ENCODE measurements around the gene PDE3B. TPM values are rescaled to one million over a fixed set of nuclear protein-coding genes. Genes with fewer than 3 reads are reported as not detected.

Gene PDE3B
- total RNA-seq, 3 donors from 2014 or later (not counting 1 experiment from before 2014, with no cell fraction given): 18.2 to 42.3 (median 34.5) TPM

DNA sequence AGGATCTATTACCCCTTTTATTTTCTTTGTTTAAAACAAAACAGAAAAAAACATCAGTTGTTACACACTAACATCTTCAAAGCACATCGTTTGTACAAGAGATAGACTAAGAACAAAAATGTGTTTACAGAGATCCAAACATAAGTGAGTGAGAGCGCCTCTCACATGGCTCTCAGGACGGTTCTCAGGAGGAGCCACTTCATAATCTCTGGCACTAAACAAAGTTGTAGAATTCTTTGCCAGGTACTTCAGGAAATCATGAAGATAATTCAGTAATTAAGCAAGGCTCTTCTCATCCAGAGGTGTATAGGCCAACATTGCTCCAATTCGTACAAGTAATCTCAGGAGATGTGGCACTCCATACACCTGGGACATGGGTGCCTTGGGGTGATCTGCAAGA is 29.8 kb downstream of the PDE3B start:
- no peaks in the 10 kb centered on the region for H3K36me3 Mint-ChIP-seq

DNA sequence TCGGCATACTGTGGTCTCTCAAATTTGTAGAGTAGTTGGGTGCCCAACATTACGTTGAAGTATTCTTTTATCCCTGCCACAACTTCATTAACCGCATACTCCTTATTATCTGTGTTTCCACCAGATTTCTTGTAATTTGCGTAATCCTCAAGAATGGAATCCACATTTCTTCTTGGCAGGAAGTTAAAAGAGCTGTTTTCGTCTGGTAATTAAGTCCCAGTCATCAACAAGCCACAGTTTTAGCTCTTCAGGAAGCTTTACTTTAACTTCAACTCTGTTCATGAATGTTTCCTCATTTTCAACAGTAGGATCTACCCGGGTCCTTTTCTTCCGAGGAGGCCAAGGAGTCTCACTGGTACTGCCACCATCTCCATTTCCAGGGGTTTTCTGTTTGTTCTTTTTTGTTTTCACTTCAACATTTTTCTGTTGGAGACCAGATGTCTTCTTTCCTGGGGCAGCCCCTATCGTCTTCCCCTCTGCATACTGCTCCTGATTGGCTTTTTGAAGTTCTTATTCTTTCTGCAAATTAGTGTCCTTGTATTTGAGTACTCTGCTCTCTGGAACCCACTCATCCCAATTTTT is 30.3 kb downstream of the PDE3B start:
- Mint-ChIP-seq H3K4me1 (peaks cover 0 to 18% of the 10 kb centered on the region in 2 donors), H3K27ac (no peak overlapping the region), H3K9me3 (no peaks in the 10 kb centered on the region), H3K4me3 (no peak overlapping the region), H3K27me3 (ENCODE audit: low read depth in 2 of 2) (no peaks in the 10 kb centered on the region), H3K36me3 (peaks cover under 1% of the 10 kb centered on the region)
- no peak for DNase-seq
- TF ChIP-seq, protein P1, sequence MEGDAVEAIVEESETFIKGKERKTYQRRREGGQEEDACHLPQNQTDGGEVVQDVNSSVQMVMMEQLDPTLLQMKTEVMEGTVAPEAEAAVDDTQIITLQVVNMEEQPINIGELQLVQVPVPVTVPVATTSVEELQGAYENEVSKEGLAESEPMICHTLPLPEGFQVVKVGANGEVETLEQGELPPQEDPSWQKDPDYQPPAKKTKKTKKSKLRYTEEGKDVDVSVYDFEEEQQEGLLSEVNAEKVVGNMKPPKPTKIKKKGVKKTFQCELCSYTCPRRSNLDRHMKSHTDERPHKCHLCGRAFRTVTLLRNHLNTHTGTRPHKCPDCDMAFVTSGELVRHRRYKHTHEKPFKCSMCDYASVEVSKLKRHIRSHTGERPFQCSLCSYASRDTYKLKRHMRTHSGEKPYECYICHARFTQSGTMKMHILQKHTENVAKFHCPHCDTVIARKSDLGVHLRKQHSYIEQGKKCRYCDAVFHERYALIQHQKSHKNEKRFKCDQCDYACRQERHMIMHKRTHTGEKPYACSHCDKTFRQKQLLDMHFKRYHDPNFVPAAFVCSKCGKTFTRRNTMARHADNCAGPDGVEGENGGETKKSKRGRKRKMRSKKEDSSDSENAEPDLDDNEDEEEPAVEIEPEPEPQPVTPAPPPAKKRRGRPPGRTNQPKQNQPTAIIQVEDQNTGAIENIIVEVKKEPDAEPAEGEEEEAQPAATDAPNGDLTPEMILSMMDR (IDR thresholded peaks at IDR 0.05): no peak
- intact Hi-C loops (cut with micrococcal nuclease): no loop called here
- Histone ChIP-seq H3K9me3 (ENCODE audit: control insufficient read depth, insufficient read depth, low read length) (no peaks in the 10 kb centered on the region), H3K27ac (ENCODE audit: low read length) (no peak overlapping the region), H3K4me1 (ENCODE audit: control insufficient read depth, insufficient read depth, low read length) (no peaks in the 10 kb centered on the region), H3K27me3 (ENCODE audit: control insufficient read depth, insufficient read depth, low read length) (no peaks in the 10 kb centered on the region), H3K4me3 (ENCODE audit: low read length) (no peak overlapping the region), H3K36me3 (ENCODE audit: control insufficient read depth, insufficient read depth, low read length) (no peaks in the 10 kb centered on the region)
- 64% methylated on average over 8 of the region's 8 CpGs for WGBS (ENCODE audit: insufficient coverage)
- ATAC-seq: no peak

More for the DNA sequence above, 29.8 kb downstream of the PDE3B start:
- no peaks in the 10 kb centered on the region for H3K4me1 ChIP-seq (ENCODE audit: control insufficient read depth, insufficient read depth, low read length)
- intact Hi-C loops (cut with micrococcal nuclease): no loop called here
- H3K4me3 Mint-ChIP-seq: no peak overlapping the region
- H3K27me3 ChIP-seq (ENCODE audit: control insufficient read depth, insufficient read depth, low read length): no peaks in the 10 kb centered on the region
- no peaks in the 10 kb centered on the region for H3K27me3 Mint-ChIP-seq (ENCODE audit: low read depth in 2 of 2)
- no peak overlapping the region for H3K4me3 ChIP-seq (ENCODE audit: low read length)
- no peak overlapping the region for H3K27ac ChIP-seq (ENCODE audit: low read length)
- WGBS (ENCODE audit: insufficient coverage): 100% methylated on average over 4 of the region's 4 CpGs
- ATAC-seq (no peak), DNase-seq (no peak)
- TF ChIP-seq, protein P1 (IDR thresholded peaks at IDR 0.05): no peak
- no peaks in the 10 kb centered on the region for H3K9me3 Mint-ChIP-seq
- H3K4me1 Mint-ChIP-seq: peaks cover 0 to 18% of the 10 kb centered on the region in 2 donors
- no peak overlapping the region for H3K27ac Mint-ChIP-seq
- no peaks in the 10 kb centered on the region for H3K9me3 ChIP-seq (ENCODE audit: control insufficient read depth, insufficient read depth, low read length)
- no peaks in the 10 kb centered on the region for H3K36me3 ChIP-seq (ENCODE audit: control insufficient read depth, insufficient read depth, low read length)

DNA sequence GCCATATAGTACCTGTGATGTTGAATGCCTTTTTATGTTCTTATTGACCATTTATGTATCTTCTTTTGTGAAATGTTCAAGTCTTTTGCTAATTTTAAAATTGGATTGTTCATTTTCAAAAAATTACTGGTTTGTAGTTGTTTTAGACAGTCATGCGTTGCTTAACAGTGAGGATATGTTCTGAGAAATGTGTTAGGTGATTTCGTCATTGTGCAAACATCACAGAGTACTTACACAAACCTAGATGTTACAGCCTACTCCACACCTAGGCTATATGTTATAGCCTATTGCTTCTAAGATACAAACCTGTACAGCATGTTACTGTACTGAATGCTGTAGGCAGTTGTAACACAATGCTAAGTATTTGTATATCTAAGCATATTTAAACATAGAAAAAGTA is 32.5 kb downstream of the PDE3B start:
- Mint-ChIP-seq H3K27ac (no peak overlapping the region), H3K4me1 (peaks cover 0 to 19% of the 10 kb centered on the region in 2 donors), H3K9me3 (peaks cover 3 to 5% of the 10 kb centered on the region in 2 donors), H3K4me3 (no peak overlapping the region), H3K27me3 (ENCODE audit: low read depth in 2 of 2) (peaks cover 0 to 7% of the 10 kb centered on the region in 2 donors), H3K36me3 (peaks cover 11% of the 10 kb centered on the region)
- intact Hi-C loops (cut with micrococcal nuclease): no loop called here
- TF ChIP-seq, protein P1 (IDR thresholded peaks at IDR 0.05): no peak
- no peak for ATAC-seq
- H3K27ac ChIP-seq (ENCODE audit: low read length): no peak overlapping the region
- H3K36me3 ChIP-seq (ENCODE audit: control insufficient read depth, insufficient read depth, low read length): no peaks in the 10 kb centered on the region
- no peaks in the 10 kb centered on the region for H3K27me3 ChIP-seq (ENCODE audit: control insufficient read depth, insufficient read depth, low read length)
- no peak overlapping the region for H3K4me3 ChIP-seq (ENCODE audit: low read length)
- WGBS (ENCODE audit: insufficient coverage): no CpG with 5 or more reads among the region's 2 CpGs
- no peak for DNase-seq
- peaks cover 4% of the 10 kb centered on the region for H3K9me3 ChIP-seq (ENCODE audit: control insufficient read depth, insufficient read depth, low read length)
- no peaks in the 10 kb centered on the region for H3K4me1 ChIP-seq (ENCODE audit: control insufficient read depth, insufficient read depth, low read length)

DNA sequence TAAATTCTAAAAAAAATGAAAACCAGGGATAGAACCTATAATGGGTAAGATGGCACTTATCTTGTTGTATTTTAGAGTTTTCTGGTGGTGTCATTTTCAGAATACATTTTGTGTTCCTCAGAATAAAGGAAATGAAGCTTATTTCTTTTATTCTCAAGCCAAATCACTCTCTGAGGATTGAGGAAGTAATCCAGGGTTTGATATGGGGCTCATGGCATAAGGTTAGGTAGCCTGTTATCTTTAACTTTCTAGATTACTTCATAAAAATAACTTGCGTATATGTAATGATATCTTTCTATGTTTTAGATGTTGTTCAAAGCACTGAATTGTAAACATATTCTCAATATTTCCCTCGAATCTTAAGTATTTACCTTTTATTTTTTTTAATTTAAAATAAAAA is 33.5 kb downstream of the PDE3B start:
- no peak overlapping the region for H3K4me3 ChIP-seq (ENCODE audit: low read length)
- ATAC-seq (no peak), DNase-seq (no peak)
- no peaks in the 10 kb centered on the region for H3K36me3 ChIP-seq (ENCODE audit: control insufficient read depth, insufficient read depth, low read length)
- Mint-ChIP-seq H3K4me3 (no peak overlapping the region), H3K9me3 (peaks cover 3 to 5% of the 10 kb centered on the region in 2 donors), H3K27me3 (ENCODE audit: low read depth in 2 of 2) (peaks cover 0 to 7% of the 10 kb centered on the region in 2 donors), H3K36me3 (peaks cover 11% of the 10 kb centered on the region), H3K27ac (no peak overlapping the region), H3K4me1 (peaks cover 0 to 17% of the 10 kb centered on the region in 2 donors)
- no peaks in the 10 kb centered on the region for H3K27me3 ChIP-seq (ENCODE audit: control insufficient read depth, insufficient read depth, low read length)
- H3K9me3 ChIP-seq (ENCODE audit: control insufficient read depth, insufficient read depth, low read length): peaks cover 4% of the 10 kb centered on the region
- no peak overlapping the region for H3K27ac ChIP-seq (ENCODE audit: low read length)
- no CpG with 5 or more reads among the region's 2 CpGs for WGBS (ENCODE audit: insufficient coverage)
- TF ChIP-seq, protein P1 (IDR thresholded peaks at IDR 0.05): no peak
- no peaks in the 10 kb centered on the region for H3K4me1 ChIP-seq (ENCODE audit: control insufficient read depth, insufficient read depth, low read length)
- intact Hi-C loops (cut with micrococcal nuclease): no loop called here

Data from natural killer cell (primary cell).